NCI-H748 (cell line): Measurements from ENCODE around the gene SYNE1.

ENCODE experiments used
- DNase-seq: peaks from one replicate; lab custom pipeline; 2025; ENCODE audit not compliant: unreplicated experiment; lab: John Stamatoyannopoulos, UW

SYNE1 gene

DNA sequence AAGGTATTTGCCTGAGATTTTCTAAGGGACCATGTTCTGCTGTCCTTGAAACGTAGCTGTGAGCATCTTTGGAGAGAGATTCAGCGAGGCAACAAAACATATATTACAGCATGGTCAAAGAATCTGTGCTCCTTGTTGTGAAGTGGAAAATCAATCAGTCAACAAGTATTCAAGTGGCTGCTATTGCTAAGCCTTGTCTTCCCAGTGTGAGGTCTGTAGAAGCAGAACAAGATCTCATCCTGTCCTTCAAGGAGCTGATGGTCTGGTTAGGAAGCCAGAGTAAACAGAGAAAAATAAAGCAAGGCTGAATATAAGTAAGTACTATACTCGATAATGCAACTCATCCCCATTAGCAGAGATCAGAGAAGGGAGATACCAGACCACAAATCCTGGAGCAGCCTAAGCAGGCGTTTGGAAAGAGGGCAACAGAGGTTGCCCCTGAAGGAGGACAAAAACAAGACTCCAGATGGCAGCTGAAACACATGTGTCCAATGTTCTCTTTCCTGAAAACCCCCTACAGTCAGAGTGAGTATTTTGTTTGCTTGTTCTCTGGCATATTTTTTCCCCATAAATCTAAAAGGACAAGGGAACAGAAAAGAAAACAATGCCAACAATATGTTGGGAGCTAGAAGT is 392.0 kb downstream of the SYNE1 start:
- DNase-seq, result no peak

DNA sequence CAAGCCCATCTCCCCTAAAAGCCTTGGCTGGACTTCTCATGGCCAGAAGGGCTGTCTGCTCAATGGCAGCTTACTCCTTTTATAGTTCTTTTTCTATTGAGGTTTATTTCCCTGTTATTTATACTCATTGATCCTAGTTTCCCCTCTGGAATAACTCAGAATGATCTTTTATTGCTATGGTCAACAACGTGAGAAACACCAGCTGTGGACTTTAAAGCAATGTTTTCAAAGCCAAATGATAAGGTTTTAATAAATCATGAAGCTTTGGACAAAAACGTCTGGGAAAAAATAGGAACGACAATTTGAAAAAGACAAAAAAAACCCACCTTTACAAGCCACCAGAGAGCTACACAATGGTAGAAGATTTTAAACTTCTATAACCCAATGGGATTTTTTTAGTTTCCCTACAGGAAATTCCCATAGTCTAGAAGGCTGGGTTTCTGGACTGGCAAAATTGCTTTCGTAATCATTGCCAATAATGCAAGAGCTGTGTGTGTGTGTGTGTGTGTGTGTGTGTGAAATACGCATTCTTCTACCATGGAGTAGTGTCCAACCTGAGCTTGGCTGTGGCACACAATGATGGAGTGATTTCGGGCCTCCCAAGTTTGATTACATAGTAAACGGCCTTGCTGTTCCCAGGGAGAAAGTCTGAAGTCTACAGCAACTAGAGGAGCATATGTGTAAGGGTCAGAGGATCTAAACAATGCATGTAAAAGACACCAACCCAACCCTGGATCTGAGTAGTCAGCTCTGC is 396.0 kb downstream of the SYNE1 start:
- DNase-seq, result no peak

- no peak for DNase-seq
Observed at GRCh38 chr6:152240436-152240835, 396.7 kb downstream of the SYNE1 start.

DNA sequence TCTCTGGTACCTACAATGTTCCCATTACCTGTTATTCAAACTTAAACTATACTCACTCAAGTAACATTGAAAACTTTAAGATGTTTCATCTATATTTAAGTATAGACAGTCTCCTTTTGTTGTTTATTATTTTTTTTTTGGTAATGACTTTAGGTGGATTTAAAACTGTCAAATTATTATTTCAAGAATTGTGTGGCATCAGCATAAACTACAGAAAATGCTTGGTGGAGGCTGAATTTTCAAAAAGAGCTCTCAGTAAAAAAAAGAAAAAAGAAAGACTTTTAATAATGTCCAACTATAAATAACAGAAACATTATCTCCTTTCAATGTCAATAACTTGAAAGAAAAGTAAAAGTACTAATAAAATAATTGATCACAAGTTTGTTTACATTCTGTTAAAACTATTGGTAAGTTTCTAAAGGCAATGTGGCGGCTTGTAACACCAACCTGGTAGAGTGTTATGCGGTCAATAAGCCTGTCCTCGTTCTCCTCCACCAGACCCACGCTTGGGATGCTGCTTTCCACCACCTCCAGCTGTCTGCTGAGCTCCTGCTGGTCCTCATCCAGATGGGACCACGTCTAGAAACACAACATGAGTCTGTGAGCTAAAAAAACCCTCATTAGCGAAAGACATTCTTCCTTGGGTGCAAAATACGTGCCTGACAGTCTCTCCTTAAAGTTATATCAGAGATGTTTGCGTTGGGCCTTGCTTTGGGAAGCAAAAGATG is 400.6 kb downstream of the SYNE1 start:
- DNase-seq, result no peak

DNA sequence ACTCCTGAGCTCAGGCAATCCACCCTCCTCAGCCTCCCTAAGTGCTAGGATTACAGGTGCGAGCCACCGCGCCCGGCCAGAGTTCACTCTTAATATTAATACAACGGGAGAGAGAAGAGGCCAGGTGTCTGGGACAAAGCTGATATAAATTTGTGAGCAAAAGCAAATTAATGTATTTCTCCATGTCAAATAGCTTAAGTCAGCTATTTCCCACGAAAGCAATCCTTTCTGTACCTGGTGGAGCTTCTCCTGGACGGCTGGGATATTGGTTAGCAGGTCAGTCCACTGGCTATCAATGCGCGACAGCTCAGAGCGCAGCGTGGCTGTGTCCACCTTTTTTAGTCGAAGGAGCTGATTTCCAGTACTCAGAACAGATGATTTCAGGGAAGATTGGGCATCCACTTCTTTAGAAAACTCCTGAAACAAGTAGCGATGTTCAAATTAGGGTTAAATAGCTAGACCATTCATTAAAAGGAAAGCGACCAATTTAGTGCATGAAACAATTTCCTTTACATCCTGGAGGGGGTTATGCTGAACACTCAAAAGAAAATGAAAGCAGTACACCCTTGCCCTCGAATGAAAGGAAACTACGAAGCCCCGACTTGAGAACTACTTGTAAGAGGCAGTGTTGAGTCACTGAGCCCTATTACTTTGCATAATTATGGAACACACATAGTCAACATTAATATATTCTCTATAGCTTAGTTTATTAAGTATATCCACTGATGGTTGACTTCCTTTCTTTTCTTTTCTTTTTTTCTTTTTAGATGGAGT is 403.4 kb downstream of the SYNE1 start:
- no peak for DNase-seq

DNA sequence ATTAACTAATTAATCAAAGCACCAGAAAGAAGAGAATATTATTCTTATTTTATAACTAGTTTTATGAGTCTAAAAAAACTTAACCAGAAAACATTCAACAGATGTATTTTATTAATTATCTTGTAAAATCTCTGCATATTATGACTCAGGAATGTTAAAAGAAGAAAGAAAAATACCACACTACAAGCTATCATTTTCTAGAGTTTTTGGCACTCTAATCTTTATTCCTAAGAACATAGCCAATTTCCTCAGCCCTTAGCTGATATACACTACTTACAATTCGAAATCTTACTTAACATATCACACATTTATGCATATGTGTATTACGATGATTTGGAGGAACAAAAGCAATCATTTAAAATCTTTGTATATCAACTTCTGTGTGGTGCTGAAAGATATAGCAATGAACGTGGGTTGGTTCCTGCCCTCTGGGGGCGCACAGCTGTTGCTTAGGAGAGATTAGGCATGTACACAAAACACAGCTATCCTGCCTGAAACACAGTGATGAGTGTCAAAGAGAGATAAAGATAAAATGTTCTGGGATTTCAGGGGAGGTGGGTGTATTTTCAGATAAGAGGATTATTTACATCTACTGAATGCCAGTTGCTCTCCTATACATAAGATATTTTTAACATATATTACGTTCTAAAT is 404.5 kb downstream of the SYNE1 start:
- DNase-seq, result no peak

DNA sequence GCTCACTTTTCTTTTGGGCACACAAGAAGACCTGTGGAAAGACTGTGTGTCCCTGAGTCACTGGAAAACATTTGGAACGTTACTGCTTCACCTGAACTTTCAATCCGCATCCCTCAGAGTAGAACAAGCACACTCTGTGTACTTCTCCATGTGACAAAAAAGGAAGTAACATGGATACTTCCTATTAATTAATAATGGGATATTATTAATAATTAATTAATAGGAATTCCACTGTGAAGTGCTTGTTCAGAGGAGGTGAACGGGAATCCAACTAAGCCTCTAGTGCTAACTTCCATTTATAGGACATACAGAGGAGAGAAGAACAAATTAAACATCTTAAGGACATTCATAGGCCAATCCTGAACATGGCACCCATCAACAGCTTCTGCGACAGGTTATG is 407.8 kb downstream of the SYNE1 start:
- DNase-seq, result no peak

DNA sequence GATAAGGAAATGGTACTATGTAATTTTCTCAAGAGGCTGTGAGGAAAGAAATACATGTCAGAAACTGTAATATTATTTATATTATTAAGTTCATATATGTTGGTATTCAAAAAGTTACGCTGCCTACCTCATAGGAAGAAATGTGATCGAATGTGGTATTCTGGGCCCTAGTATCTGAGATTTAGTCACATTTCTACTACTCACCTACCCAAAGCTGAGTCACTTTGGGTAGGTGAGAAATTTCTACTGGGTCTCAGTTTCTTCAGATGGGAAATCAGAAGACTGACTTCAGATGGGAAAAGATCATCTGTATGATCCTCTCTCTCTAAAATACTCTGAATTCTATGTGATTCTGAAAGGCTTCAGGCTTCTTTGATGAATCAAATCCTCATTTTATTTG is 411.0 kb downstream of the SYNE1 start:
- DNase-seq, result no peak

- no peak for DNase-seq
Observed at GRCh38 chr6:152225241-152225934, 411.8 kb downstream of the SYNE1 start.

DNA sequence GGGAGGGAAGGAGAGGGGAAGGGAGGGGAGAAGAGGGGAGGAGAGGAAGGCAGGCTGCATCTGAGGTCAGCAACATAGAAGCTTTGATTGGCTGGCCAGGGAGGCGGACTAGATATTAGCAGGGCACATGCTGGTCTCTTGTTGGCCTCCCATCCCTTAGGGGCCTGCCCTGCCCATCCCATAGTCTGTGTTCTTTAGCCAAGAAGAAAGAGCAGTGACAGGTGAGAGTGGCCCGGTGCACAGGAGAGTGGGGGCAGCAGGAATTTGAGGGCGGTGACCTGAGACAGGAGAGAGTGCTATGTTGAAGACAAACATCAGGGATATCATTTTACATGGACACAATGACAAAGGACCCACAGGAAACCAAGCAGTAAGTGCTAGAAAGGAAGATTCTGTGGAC is 413.5 kb downstream of the SYNE1 start:
- peak; percentile 76 for DNase-seq

- DNase-seq, result no peak
Observed at GRCh38 chr6:152221806-152222628, 415.1 kb downstream of the SYNE1 start.

GRCh38 chr6:152220786-152221185 is 416.4 kb downstream of the SYNE1 start:
- no peak for DNase-seq

DNA sequence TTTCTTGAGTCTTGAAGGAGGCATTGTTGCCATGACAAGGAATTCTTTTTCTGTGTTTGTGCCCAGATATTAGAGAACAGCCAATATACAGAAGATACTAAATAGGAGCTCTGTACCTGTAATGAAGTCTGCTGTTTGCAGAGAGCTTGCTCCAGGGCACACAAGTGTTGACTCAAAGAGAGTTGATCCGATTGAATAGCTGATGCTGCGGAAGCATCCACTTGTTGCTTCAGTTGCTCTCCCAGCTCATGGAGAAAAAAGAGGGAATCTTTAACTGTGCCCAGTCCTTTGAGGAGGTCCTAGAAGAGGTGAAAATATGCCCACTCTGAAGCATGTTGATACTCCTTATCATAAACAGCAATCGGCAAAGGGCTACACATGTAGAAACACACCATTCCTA is 418.3 kb downstream of the SYNE1 start:
- peak; percentile 20 for DNase-seq

DNA sequence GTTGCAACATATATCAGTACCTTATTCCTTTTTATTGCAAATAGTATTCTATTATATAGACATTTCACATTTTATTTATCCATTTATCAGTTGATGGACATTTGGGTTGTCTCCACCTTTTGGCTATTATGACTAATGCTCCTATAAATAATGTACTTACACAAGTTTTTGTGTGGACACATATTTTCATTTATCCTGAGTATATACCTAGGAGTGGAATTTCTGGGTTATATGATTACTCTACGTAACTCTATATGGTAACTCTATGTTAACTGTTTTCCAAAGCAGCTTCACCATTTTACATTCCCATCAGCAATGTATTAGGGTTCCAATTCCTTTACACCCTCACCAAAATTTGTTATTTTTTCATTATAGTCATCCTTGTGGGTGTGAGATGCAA is 424.7 kb downstream of the SYNE1 start:
- no peak for DNase-seq

GRCh38 chr6:152209211-152209610 is 428.0 kb downstream of the SYNE1 start:
- no peak for DNase-seq

- peak; percentile 97 for DNase-seq
Observed at GRCh38 chr6:152207915-152208714, 429.0 kb downstream of the SYNE1 start.

- DNase-seq, result no peak
Observed at GRCh38 chr6:152206072-152206818, 430.9 kb downstream of the SYNE1 start.

DNA sequence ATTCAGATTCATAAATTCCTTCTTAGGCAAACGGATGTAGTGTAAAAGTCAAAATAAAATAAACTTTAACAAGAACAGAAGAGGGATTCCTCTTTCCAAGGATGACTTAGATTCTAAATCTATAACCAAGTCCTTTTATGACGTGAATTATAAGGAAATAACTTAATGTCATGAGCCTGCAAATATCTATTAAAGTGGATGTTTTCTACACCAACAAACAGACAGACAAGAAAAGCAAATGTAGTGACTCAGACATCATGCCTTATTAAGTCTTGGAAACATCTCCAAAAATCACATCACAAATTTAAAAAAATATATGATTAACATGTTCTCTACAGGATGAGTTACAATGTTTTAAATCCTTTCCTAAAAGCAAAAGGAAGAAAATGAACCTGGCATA is 432.6 kb downstream of the SYNE1 start:
- no peak for DNase-seq
